Muscle of leg (tissue), 11 donors: ENCODE measurements around the gene DKC1. TPM values are rescaled to one million over a fixed set of nuclear protein-coding genes. Genes with fewer than 3 reads are reported as not detected.

Experiments used
- DNase-seq: peaks from one replicate; pipeline ENCODE4 v3.0.0; 2013
- H3K27ac ChIP-seq: one replicate; pipeline ENCODE4 v1.5.1; 2013; ENCODE audit warnings: mild to moderate bottlenecking, low read length, control low read depth
- H3K27me3 ChIP-seq: one replicate; pipeline ENCODE4 v1.6.1; 2013; ENCODE audit warnings: low read length; ENCODE audit not compliant: control insufficient read depth, insufficient read depth
- H3K36me3 ChIP-seq: one replicate; pipeline ENCODE4 v1.6.1; 2013; ENCODE audit warnings: low read length; ENCODE audit not compliant: control insufficient read depth, insufficient read depth
- H3K4me1 ChIP-seq: one replicate; pipeline ENCODE4 v1.6.1; 2013; ENCODE audit warnings: low read length; ENCODE audit not compliant: control insufficient read depth, insufficient read depth
- H3K4me3 ChIP-seq: one replicate; pipeline ENCODE4 v1.5.1; 2013; ENCODE audit warnings: low read length, control low read depth
- H3K9me3 ChIP-seq: replicated peaks from 2 replicates; pipeline ENCODE4 v1.6.1; 2013; ENCODE audit warnings: low read depth, low read length; ENCODE audit not compliant: control insufficient read depth
- WGBS: methylation state at CpG from one replicate; pipeline ENCODE4 v1.1.5; 2013; ENCODE audit warnings: missing lambda C conversion rate; ENCODE audit not compliant: insufficient coverage; 5-methylcytosine and 5-hydroxymethylcytosine counted together
- polyA plus RNA-seq, 8 donors: library from polyadenylated mRNA; unstranded; fragments of 120-200 nt; gene quantifications; one replicate each; pipeline versions ENCODE4 v1.2.1 to v1.2.3, GENCODE V29; 2013; ENCODE audit warnings: inconsistent platforms in 1 of 8, low replicate concordance in 1 of 8; ENCODE audit not compliant: insufficient read length in 8 of 8, insufficient read depth in 1 of 8
- total RNA-seq: library from RNA; stranded (reverse); fragments of 120-200 nt; gene quantifications from one replicate; pipeline ENCODE4 v1.2.4, GENCODE V29; 2013

Gene DKC1
- total and polyA plus RNA-seq, 9 donors = 22.8 to 44.2 (median 38.6) TPM

DNA sequence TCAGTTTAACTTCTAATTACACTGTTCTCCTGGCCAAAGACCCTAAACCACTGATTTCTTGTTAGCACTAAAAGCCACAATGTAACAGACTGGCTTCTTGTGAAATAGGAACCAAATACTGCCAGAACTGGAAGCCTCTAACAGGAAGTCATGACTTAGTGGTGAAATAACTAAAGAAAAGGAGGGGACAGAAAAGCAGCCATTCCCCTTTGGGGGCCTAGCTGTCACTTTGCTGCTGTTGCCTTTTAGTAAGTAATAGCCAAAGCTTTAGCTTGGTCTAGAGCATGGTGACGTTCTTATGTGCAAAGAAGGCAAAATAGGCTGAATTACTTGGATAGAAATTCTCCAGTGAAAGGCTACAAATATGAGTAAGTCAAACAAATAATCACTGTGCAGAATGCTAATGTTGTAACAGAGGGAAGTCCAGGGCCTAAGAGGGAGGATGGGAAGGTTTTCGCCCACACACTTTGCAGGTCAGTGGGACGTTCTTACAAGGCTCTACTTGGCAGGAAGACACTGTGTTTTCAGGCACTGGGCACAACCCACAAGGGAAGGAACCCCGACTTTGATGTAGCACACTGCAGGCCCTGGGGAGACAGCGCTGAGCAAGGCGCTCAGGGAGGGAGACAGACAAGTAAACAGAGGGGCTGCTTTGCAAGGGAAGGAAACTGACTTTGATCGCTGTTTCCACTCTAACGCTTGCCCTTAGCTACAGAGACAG lies 28.4 kb upstream of the DKC1 start:
- peak; percentile 50 for DNase-seq
- H3K27ac ChIP-seq = peak overlapping the region; percentile 74
- WGBS = 41% methylated on average over 7 of the region's 8 CpGs
- no peaks in the 10 kb centered on the region for H3K9me3 ChIP-seq
- no peaks in the 10 kb centered on the region for H3K36me3 ChIP-seq
- H3K27me3 ChIP-seq = no peaks in the 10 kb centered on the region
- peaks cover 38% of the 10 kb centered on the region for H3K4me1 ChIP-seq
- H3K4me3 ChIP-seq = no peak overlapping the region

GRCh38 chrX:154735695-154736393 lies 26.8 kb upstream of the DKC1 start:
- Histone ChIP-seq H3K4me3 (no peak overlapping the region), H3K9me3 (no peaks in the 10 kb centered on the region), H3K36me3 (no peaks in the 10 kb centered on the region), H3K4me1 (peaks cover 31% of the 10 kb centered on the region), H3K27me3 (no peaks in the 10 kb centered on the region), H3K27ac (peak overlapping the region; percentile 64)
- DNase-seq = peak; percentile 85
- 25% methylated on average over 1 of the region's 7 CpGs for WGBS

GRCh38 chrX:154737136-154737535 lies 25.5 kb upstream of the DKC1 start:
- no peak for DNase-seq
- 82% methylated on average over 5 of the region's 5 CpGs for WGBS
- H3K4me3 ChIP-seq = no peak overlapping the region
- no peaks in the 10 kb centered on the region for H3K9me3 ChIP-seq
- peaks cover 29% of the 10 kb centered on the region for H3K4me1 ChIP-seq
- no peaks in the 10 kb centered on the region for H3K27me3 ChIP-seq
- no peaks in the 10 kb centered on the region for H3K36me3 ChIP-seq
- peak overlapping the region; percentile 69 for H3K27ac ChIP-seq

DNA sequence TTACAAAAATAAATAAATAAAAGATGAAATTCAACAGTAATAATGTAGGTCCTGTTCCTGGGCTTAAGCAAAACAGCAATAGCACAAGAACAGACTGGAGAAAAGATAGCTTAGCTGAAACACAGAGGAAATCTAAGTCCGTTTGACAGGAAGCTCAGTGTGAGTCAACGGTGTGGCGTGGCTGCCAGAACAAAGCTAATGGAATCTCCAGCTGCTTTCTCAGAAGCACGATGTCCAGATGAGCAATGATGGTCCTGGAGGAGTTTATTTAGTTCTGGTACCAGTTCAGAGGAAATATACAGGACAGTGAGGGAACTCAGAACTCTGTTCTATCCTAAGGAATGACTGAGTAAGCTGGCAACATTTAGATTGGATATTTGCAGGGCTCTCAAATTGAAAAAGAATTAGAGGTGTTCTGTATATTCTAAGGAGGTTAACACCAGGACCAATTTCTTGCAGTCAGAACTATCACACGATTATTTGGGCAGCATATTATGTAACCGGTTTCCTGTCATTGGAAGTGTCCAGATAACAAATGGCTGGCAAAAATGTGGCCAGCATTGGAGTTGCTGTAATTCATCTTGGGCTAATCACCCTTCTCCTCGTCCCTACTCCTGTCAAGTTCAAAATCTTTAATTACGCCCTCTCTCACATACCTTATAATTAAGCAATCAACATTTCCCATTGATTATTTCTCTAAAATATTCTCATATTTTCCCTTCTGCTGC lies 24.5 kb upstream of the DKC1 start:
- Histone ChIP-seq H3K36me3 (no peaks in the 10 kb centered on the region), H3K27ac (peak overlapping the region; percentile 77), H3K4me1 (peaks cover 24% of the 10 kb centered on the region), H3K27me3 (no peaks in the 10 kb centered on the region), H3K9me3 (no peaks in the 10 kb centered on the region), H3K4me3 (no peak overlapping the region)
- WGBS = 36% methylated on average over 8 of the region's 8 CpGs
- DNase-seq = peak; percentile 94

- no peak overlapping the region for H3K27ac ChIP-seq
- DNase-seq = no peak
- H3K36me3 ChIP-seq = no peaks in the 10 kb centered on the region
- no peaks in the 10 kb centered on the region for H3K9me3 ChIP-seq
- H3K4me1 ChIP-seq = peaks cover 20% of the 10 kb centered on the region
- no CpG with 5 or more reads among the region's 2 CpGs for WGBS
- H3K27me3 ChIP-seq = no peaks in the 10 kb centered on the region
- no peak overlapping the region for H3K4me3 ChIP-seq
These were observed 22.7 kb upstream of the DKC1 start for GRCh38 chrX:154739952-154740465.

GRCh38 chrX:154742613-154743012 lies 20.1 kb upstream of the DKC1 start:
- Histone ChIP-seq H3K27ac (no peak overlapping the region), H3K9me3 (no peaks in the 10 kb centered on the region), H3K27me3 (no peaks in the 10 kb centered on the region), H3K4me1 (peaks cover 3% of the 10 kb centered on the region), H3K36me3 (no peaks in the 10 kb centered on the region), H3K4me3 (no peak overlapping the region)
- DNase-seq = no peak

- Histone ChIP-seq H3K27ac (peak overlapping the region; percentile 31), H3K4me3 (no peak overlapping the region)
- 8% methylated on average over 4 of the region's 11 CpGs for WGBS
These were observed 13.8 kb upstream of the DKC1 start for GRCh38 chrX:154748712-154749339.

GRCh38 chrX:154749856-154750255 lies 12.8 kb upstream of the DKC1 start:
- H3K9me3 ChIP-seq = no peaks in the 10 kb centered on the region
- peaks cover 18% of the 10 kb centered on the region for H3K27me3 ChIP-seq
- peak; percentile 65 for DNase-seq
- H3K36me3 ChIP-seq = no peaks in the 10 kb centered on the region
- peak overlapping the region; percentile 53 for H3K4me3 ChIP-seq
- H3K27ac ChIP-seq = peak overlapping the region; percentile 82
- peaks cover 2% of the 10 kb centered on the region for H3K4me1 ChIP-seq
- WGBS = no CpG with 5 or more reads among the region's 6 CpGs

More at GRCh38 chrX:154748712-154749339, 13.8 kb upstream of the DKC1 start:
- H3K9me3 ChIP-seq = no peaks in the 10 kb centered on the region
- H3K4me1 ChIP-seq = peaks cover 2% of the 10 kb centered on the region
- peaks cover 18% of the 10 kb centered on the region for H3K27me3 ChIP-seq
- peak; percentile 88 for DNase-seq
- no peaks in the 10 kb centered on the region for H3K36me3 ChIP-seq

DNA sequence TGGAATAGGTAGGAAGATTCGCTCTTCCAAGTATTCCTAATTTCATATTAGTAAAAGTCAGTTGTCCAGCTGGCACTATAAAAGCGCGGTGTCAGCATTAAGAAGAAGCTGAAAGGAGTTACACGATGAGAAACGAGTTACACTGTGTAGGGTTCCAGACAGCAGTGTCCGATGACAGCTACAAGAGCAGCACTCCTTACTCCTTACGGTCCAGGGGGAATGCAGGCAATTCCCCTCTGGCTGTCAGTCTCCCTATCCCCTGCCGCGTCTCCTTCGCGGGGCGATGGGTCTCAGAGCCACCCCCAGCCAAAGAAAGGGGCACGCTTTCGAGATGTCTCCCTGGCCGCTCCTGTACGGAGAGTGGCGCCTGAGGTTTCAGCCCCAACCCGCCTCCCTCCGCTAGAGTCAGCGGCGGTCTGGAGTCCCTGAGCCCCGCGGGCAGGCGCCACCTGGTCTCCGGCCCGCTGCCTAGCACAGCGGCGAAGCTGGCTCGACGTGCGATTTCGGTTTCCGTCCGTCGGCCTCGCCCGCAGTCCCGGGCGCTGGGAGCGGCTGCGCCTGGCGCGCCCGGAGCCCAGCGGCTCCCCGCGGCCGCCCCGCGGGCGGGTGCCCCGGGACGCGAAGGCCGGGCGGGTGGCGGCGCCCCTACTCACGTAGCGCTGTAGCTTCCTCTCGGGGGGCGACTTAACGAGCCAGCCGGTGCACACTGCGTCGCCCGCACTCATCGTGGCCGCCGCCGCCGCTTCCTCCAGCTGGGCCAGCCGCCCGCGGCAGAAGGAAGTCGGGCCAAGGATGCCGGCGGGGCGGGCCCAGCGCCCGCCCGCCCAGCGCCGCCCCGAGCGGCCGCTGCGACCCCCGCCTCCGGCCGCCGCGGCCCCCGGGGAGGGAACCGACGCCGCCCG lies 12.1 kb upstream of the DKC1 start, which contains the start of gene GAB3:
Gene GAB3, minus strand, starts transcription at position 777 of the 902 bp plus-strand sequence. Its CDS starts 52 bp downstream, at position 725.
- peak; percentile 64 for DNase-seq
- peak within 1 kb of the TSS; percentile 82 for H3K27ac ChIP-seq
- WGBS = 24% methylated on average over 82 of the region's 98 CpGs
- H3K36me3 ChIP-seq = no peaks in the 10 kb centered on the region
- no peaks in the 10 kb centered on the region for H3K9me3 ChIP-seq
- H3K4me3 ChIP-seq = peak within 1 kb of the TSS; percentile 53
- peaks cover 18% of the 10 kb centered on the region for H3K27me3 ChIP-seq
- peaks cover 2% of the 10 kb centered on the region for H3K4me1 ChIP-seq
